ENCODE results near the gene PUSL1.

The PUSL1 gene

GRCh38 chr1:1296070-1297061, 12.0 kb upstream of the PUSL1 start:
- DNase-seq = no peak

GRCh38 chr1:1297802-1298424, 10.5 kb upstream of the PUSL1 start:
- DNase-seq = no peak

- no peak for DNase-seq
These were observed 9.3 kb upstream of the PUSL1 start for GRCh38 chr1:1298861-1299685.

GRCh38 chr1:1299686-1300351, 8.6 kb upstream of the PUSL1 start:
- no peak for DNase-seq

GRCh38 chr1:1300352-1300739, 8.1 kb upstream of the PUSL1 start:
- DNase-seq = no peak

GRCh38 chr1:1302006-1302430, 6.4 kb upstream of the PUSL1 start:
- no peak for DNase-seq

- no peak for DNase-seq
These were observed 5.4 kb upstream of the PUSL1 start for GRCh38 chr1:1302951-1303509.

GRCh38 chr1:1303736-1304135, 4.7 kb upstream of the PUSL1 start:
- DNase-seq = no peak

- DNase-seq = no peak
These were observed 3.8 kb upstream of the PUSL1 start for GRCh38 chr1:1304331-1305299.

GRCh38 chr1:1305300-1306069, 2.9 kb upstream of the PUSL1 start:
- no peak for DNase-seq

GRCh38 chr1:1306070-1306660, 2.2 kb upstream of the PUSL1 start:
- DNase-seq = no peak

- no peak for DNase-seq
These were observed 1.6 kb upstream of the PUSL1 start for GRCh38 chr1:1306661-1307260.

GRCh38 chr1:1307261-1307922, 1.0 kb upstream of the PUSL1 start:
- DNase-seq = no peak

- DNase-seq = no peak
These were observed 406 bp downstream of the PUSL1 start for GRCh38 chr1:1308756-1309250.

- DNase-seq = no peak
These were observed 1.1 kb downstream of the PUSL1 start for GRCh38 chr1:1309251-1310108.

GRCh38 chr1:1310109-1310385, 1.6 kb downstream of the PUSL1 start:
- DNase-seq = no peak

GRCh38 chr1:1310476-1311053, 2.2 kb downstream of the PUSL1 start:
- no peak for DNase-seq

All from NCI-H1417 treated with DMSO at 0.1 percent for 48 hours (cell line).